ENCODE data around the gene RELCH.

Gene RELCH

GRCh38 chr18:62325806-62326645 lies 139.0 kb downstream of the RELCH start:
- TF ChIP-seq GATA1 (IDR thresholded peaks at IDR 0.05; ENCODE audit: low read depth, low read length) (no peak), POLR2A (IDR thresholded peaks at IDR 0.05; ENCODE audit: low read length) (no peak)
- DNase-seq: peak; percentile 34 to 54

DNA sequence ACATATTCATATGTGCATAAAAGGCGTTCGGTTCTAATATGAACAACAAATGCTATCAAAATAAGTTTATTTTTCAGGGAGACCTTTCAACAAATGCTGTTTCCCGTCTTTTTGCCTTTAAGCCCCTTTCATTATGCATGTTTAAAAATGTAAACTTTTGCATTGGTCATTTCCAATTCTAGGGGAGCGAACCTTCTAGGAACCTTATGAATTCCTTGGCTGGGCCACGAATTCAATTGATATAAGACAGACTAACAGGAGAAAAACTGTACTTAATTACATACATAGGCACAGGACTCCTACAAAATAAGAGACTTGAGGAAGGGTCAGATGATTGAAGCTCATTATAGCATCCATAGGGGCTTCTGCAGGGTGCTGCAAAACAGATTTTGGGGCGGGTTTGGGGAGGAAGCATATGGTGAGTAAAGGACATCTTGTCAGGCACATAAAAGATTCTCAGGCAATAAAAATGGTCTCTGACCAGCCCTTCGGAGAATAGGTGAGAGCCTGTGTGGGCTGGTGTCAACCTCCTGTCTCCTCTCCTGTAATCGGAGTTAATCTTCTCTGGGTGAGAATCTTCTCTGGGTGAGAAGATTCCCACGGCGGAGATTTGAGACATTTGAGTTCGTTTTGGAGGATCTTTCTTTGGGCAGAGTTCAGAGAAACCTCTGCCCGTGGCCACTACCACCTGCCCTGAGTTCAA lies 139.7 kb downstream of the RELCH start:
- TF ChIP-seq GATA1 (IDR thresholded peaks at IDR 0.05; ENCODE audit: low read depth, low read length) (no peak), POLR2A (IDR thresholded peaks at IDR 0.05; ENCODE audit: low read length) (no peak)
- no peak for DNase-seq

DNA sequence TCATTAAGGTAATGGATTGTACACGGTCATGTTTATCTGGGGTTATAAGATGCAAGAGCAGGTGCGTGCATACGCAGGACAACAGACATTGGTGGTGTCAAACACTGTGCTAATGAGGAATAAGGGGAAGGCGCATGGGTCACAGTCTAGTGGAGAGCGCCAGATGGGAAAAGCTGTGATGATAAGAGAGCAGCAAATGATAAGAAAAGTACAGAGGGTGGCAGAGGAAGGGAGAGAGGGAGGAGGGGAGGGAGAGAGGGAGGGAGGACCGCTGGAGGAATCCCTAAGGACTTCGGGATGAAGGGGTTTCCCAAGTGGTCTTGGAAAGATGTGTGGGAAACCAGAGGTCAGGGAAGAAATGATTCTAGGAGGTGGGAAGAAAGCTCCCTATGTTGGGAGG lies 140.9 kb downstream of the RELCH start:
- TF ChIP-seq POLR2A (IDR thresholded peaks at IDR 0.05; ENCODE audit: low read length): no peak
- TF ChIP-seq GATA1 (IDR thresholded peaks at IDR 0.05; ENCODE audit: low read depth, low read length): no peak
- no peak for DNase-seq

GRCh38 chr18:62328586-62329525 lies 141.8 kb downstream of the RELCH start:
- DNase-seq: no peak
- TF ChIP-seq POLR2A (IDR thresholded peaks at IDR 0.05; ENCODE audit: low read length): no peak
- no peak for TF ChIP-seq GATA1 (IDR thresholded peaks at IDR 0.05; ENCODE audit: low read depth, low read length)

GRCh38 chr18:62329691-62330454 lies 142.8 kb downstream of the RELCH start:
- no peak for TF ChIP-seq POLR2A (IDR thresholded peaks at IDR 0.05; ENCODE audit: low read length)
- no peak for TF ChIP-seq GATA1 (IDR thresholded peaks at IDR 0.05; ENCODE audit: low read depth, low read length)
- DNase-seq: peak; percentile 61 to 67

DNA sequence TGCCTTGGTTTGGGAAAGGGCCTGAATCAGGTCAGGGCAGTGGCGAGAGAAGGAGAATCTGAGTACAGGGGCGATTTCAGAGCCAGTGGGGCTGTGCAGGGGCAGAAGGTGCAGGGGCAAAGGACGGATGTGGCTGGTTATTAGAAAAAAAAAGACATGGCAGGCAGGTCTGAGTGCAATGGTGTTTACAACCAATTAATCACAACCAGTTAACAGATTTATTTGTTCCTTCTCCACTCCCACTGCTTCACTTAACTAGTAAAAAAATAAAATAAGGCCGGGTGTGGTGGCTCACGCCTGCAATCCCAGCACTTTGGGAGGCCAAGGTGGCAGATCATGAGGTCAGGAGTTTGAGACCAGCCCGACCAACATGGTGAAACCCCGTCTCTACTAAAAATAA lies 143.6 kb downstream of the RELCH start:
- TF ChIP-seq GATA1 (IDR thresholded peaks at IDR 0.05; ENCODE audit: low read depth, low read length): no peak
- no peak for TF ChIP-seq POLR2A (IDR thresholded peaks at IDR 0.05; ENCODE audit: low read length)
- DNase-seq: no peak

DNA sequence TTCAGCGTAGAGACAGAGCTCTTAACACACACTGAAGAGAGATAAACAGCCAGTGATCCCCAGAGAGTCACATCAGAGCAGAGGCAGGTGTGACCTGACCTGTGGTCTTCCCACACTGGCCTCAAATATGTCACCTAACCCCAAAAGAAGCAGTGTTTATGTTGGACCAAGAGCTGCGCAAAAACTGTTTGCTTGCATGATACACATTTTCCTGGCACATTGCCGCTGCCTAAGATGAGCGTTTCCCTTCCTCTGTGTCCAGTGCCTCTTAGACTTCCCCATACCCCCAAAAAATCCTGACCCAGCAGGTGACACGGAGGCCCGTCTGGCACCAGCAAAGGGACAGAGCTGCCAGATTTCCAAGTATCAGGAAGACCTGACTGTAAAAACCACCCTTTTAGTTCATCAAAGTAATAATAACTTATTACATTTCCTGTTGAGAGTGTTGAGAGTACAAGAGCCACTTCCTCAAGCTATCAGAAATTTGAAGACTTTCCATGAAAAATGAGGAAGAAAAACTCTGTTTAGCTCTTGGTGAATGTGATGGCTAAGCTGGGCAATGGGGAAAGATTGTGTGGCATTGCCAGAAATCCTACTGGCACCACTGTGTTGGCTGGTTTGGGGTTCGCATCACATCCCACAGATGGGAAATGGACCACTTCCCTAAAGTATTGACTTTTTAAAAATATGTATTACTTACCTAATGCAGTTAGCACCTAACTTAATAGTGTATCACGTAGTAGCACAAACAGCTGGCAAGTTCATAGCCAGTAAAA lies 144.7 kb downstream of the RELCH start:
- DNase-seq: no peak
- TF ChIP-seq GATA1 (IDR thresholded peaks at IDR 0.05; ENCODE audit: low read depth, low read length) (no peak), POLR2A (IDR thresholded peaks at IDR 0.05; ENCODE audit: low read length) (no peak)

DNA sequence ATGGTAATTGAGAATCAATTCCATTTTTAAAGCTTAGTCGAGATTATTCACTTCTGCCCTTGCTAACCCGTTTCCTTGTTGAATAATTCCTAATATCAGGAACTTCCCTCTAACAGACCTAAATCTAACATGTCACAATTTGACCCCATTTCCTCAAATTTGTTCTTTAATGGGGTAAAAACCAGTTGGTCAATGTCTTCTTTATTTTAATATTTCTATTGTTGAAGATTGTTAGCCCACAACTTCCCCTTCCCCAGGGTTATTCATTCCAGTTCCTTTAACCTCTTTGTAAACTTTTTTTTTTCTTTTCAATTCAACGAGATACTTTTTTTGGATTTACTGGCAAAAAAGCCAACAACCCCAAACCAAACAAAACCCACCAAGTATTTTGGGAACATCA lies 145.4 kb downstream of the RELCH start:
- no peak for TF ChIP-seq POLR2A (IDR thresholded peaks at IDR 0.05; ENCODE audit: low read length)
- no peak for TF ChIP-seq GATA1 (IDR thresholded peaks at IDR 0.05; ENCODE audit: low read depth, low read length)
- DNase-seq: no peak

DNA sequence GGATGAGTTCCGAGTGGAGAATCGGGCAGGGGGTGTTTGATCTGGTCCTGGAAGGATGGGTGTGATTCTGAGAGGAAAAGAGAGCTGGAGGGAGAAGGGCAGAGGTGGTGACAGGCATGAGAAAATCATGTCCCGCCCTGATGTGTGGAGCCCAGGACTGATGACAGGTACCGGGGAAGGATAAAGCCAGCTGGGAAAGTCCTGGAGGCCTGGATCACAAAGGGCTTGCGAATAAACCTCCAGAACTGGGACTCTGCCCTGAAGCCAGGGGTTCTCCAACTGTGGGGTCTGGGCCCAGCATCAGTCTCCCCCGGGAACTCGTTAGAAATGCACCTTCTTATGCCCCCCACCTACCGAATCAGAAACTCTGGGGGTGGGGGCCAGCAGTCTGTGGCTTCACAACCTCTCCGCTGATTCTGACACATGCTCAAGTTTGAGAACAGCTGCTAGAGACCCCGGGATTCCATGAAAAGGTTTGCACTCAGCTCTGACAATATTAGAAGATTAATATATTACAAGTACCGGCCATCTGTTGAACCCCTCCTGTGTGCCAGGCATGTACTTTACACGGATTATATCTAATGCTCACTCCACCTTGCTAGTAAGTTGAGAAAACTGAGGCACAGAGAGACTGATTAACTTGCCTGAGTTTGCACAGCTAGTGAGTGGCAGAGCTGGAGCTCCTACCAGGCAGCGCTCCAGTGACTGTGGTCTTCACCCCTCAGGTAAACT lies 146.1 kb downstream of the RELCH start:
- no peak for DNase-seq
- no peak for TF ChIP-seq POLR2A (IDR thresholded peaks at IDR 0.05; ENCODE audit: low read length)

DNA sequence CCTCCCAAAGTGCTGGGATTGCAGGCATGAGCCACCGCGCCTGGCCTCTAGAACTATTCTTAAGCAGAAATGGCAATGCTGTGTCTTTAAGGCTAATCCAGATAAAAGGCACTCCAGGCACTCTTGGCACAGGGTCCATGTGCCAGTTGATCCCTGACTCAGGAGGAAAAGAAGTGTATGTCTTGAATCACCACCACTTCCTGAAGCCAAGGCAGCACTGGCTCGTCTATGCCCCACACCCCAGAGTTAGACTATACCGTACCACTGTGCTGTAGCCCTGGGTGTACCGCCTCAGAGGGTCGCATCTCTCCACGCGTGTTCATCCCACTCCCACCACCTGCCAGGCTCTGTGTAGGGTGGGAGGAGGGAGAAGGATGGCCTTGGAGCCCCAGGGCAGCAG lies 147.1 kb downstream of the RELCH start:
- DNase-seq: no peak
- no peak for TF ChIP-seq POLR2A (IDR thresholded peaks at IDR 0.05; ENCODE audit: low read length)
- no peak for TF ChIP-seq GATA1 (IDR thresholded peaks at IDR 0.05; ENCODE audit: low read depth, low read length)

DNA sequence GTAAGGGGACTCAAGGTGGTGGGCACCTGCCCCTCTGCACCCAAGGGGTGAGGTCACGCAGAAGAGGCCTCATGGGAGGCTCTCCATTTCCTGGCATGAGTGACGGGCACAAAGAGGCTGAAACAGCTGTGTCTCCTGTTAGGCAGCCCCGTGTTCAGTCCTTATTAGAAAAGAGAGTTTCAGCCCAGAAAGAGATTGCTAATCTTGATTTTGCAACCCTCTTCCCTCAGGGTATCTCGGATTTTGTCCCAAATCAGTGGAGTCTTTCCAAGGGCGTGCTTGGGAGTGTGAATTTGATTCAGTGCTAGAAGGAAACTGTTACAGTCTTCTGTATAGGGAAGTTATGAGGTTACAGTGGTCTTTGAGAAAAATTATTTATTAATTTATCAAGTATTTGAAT lies 148.4 kb downstream of the RELCH start:
- no peak for DNase-seq
- no peak for TF ChIP-seq GATA1 (IDR thresholded peaks at IDR 0.05; ENCODE audit: low read depth, low read length)

- DNase-seq: no peak
- TF ChIP-seq POLR2A (IDR thresholded peaks at IDR 0.05; ENCODE audit: low read length) (no peak), GATA1 (IDR thresholded peaks at IDR 0.05; ENCODE audit: low read depth, low read length) (no peak)
Observed at GRCh38 chr18:62336618-62337017, 149.6 kb downstream of the RELCH start.

Measured in erythroblast (primary cell).